ENCODE measurements around the gene ZBTB16. TPM values are rescaled to one million over a fixed set of nuclear protein-coding genes. Genes with fewer than 3 reads are reported as not detected.

ZBTB16 gene
- total and polyA plus RNA-seq, 5 donors, result 49.8 to 89.7 (median 75.5) TPM

DNA sequence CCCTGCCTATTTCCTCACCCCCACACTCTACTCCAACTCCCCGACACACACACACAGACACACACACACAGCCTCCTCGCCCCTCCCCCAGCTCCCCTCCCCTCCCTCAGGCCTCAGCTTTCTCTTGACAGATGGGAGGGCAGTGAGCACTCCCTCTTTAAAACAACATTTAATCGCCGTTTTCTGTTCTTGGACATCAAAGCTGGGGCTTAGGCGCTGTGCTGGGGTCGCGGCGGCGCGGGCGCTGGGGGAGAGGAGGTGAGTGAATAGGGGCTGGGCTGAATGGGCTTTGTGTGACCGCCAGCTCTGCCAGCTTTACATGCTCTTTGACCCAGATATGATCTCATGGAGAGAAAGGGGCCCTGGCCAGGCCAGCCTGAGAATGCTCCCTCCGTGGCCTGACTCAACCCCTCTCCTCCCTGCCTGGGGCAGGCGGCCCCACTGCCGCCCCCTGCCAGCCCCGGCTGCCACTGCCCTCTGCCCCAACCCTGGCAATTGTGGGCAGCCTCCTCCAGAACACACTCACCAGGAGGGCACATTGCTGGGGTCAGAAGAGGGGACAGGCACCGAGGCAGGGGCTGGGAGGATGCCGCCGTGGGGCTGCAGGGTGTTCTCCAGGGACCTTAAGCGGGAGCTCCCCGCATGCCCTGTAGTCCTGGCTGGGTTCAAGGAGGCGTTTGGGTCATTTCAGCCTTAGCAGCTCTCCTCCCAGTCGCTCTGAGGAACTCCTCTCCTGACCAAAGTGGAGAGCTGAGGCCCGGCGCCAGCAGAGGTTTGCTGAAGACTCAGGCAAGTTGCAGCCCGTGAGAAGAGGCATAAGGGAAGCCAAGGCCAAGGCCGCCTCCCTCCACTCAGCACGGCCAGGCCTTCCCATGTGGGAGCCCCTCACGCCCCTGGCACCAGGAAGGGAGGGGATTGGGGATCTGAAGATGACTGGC lies 198.4 kb downstream of the ZBTB16 start:
- DNase-seq (peak; percentile 68 to 91 (median 82)), ATAC-seq (peak; percentile 38 to 61)
- no peaks in the 10 kb centered on the region for H3K27me3 ChIP-seq (ENCODE audit: control insufficient read depth, insufficient read depth)
- no peaks in the 10 kb centered on the region for H3K9me3 ChIP-seq (ENCODE audit: control insufficient read depth, low read length)
- peak overlapping the region; percentile 74 for H3K27ac ChIP-seq (ENCODE audit: low read length)
- no peak overlapping the region for H3K4me3 ChIP-seq (ENCODE audit: low read length)
- intact Hi-C loops (cut with DNase I), result loop anchor here (5.0 to 10.0 kb wide), 3 partner anchors 53 to 221 kb away; no protein-coding TSS in a partner anchor
- WGBS, result 41% methylated on average over 29 of the region's 29 CpGs
- H3K4me1 ChIP-seq (ENCODE audit: control insufficient read depth, insufficient read depth, low read length), result peaks cover 15% of the 10 kb centered on the region

DNA sequence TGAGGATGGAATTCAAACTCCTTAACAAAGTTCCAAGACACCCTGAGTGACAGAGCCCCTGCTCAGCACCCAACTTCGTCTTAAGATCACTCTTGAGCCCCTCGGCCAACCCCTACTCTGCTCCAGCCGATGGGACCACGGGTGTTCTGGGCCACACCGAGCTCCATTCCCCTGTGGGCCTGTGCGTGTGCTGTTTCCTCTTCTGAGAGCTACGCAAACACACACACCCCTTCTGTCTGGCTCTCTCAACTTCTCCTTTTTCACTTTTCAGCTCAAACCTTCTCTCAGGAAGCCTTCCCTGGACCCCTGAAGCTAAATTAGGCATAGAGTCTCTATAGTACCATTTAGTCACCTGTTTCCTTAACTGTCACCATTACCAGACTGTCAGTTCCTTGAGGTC lies 199.2 kb downstream of the ZBTB16 start:
- WGBS, result 52% methylated on average over 7 of the region's 7 CpGs
- Histone ChIP-seq H3K4me1 (ENCODE audit: control insufficient read depth, insufficient read depth, low read length) (peaks cover 15% of the 10 kb centered on the region), H3K27me3 (ENCODE audit: control insufficient read depth, insufficient read depth) (no peaks in the 10 kb centered on the region), H3K9me3 (ENCODE audit: control insufficient read depth, low read length) (no peaks in the 10 kb centered on the region), H3K4me3 (ENCODE audit: low read length) (no peak overlapping the region), H3K27ac (ENCODE audit: low read length) (peak overlapping the region; percentile 74)
- ATAC-seq (peak; percentile 9 to 13), DNase-seq (peak in 1 of 3 donors; percentile 71)
- intact Hi-C loops (cut with DNase I), result loop anchor here (5.0 to 10.0 kb wide), 3 partner anchors 54 to 221 kb away; no protein-coding TSS in a partner anchor

DNA sequence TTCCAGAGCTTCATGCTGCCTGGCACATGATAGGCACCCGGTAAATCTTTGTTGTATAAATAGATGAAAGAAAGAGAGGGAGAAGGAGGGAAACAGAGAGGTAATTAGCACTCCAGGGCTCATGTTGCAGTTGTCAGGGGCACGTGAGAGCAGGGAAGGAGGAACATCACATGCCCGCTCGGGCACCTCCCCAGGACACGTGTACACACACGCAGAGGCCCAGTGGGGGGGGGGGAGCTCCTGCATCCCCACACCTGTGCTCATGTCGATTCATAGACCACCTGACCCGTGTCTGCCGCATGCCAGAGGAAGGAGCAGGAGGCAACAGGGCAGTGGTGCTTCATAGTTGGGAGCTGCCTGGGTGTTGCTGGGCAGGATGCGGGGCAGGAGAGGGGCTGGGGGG lies 199.6 kb downstream of the ZBTB16 start:
- Histone ChIP-seq H3K4me1 (ENCODE audit: control insufficient read depth, insufficient read depth, low read length) (peaks cover 15% of the 10 kb centered on the region), H3K9me3 (ENCODE audit: control insufficient read depth, low read length) (no peaks in the 10 kb centered on the region), H3K4me3 (ENCODE audit: low read length) (no peak overlapping the region), H3K27me3 (ENCODE audit: control insufficient read depth, insufficient read depth) (no peaks in the 10 kb centered on the region), H3K27ac (ENCODE audit: low read length) (peak overlapping the region; percentile 74)
- ATAC-seq (peak; percentile 3 to 5), DNase-seq (peak; percentile 41 to 86 (median 70))
- WGBS, result 52% methylated on average over 10 of the region's 10 CpGs
- intact Hi-C loops (cut with DNase I), result loop anchor here (5.0 to 10.0 kb wide), 3 partner anchors 54 to 222 kb away; no protein-coding TSS in a partner anchor

DNA sequence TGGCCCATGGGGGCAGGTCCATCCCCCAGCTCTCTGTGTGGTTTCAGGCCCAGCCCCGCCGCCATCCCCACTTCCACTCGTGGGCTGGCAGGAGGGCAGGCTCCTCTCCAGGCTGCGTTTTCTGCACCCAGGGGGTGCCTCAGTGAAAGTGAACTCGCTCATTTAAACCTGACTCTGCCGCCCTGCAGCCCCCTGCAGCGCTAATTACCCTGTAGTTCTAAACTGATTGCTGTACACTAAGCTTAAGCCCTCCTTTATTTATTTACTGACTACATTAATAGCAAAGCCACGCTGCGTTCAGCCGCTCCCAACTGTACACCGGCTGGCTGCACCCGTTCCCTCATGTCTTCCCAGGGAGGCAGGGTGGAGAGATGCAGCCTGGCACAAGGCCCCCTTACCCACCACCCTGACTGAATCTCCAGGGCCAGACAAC lies 200.1 kb downstream of the ZBTB16 start:
- Histone ChIP-seq H3K4me3 (ENCODE audit: low read length) (no peak overlapping the region), H3K27me3 (ENCODE audit: control insufficient read depth, insufficient read depth) (no peaks in the 10 kb centered on the region), H3K9me3 (ENCODE audit: control insufficient read depth, low read length) (no peaks in the 10 kb centered on the region), H3K27ac (ENCODE audit: low read length) (peak overlapping the region; percentile 13), H3K4me1 (ENCODE audit: control insufficient read depth, insufficient read depth, low read length) (peaks cover 15% of the 10 kb centered on the region)
- peak in 1 of 3 donors; percentile 81 for DNase-seq
- peak in 1 of 2 donors; percentile 1 for ATAC-seq
- intact Hi-C loops (cut with DNase I), result loop anchor here (5.0 to 10.0 kb wide), 3 partner anchors 55 to 222 kb away; no protein-coding TSS in a partner anchor
- 83% methylated on average over 12 of the region's 12 CpGs for WGBS

DNA sequence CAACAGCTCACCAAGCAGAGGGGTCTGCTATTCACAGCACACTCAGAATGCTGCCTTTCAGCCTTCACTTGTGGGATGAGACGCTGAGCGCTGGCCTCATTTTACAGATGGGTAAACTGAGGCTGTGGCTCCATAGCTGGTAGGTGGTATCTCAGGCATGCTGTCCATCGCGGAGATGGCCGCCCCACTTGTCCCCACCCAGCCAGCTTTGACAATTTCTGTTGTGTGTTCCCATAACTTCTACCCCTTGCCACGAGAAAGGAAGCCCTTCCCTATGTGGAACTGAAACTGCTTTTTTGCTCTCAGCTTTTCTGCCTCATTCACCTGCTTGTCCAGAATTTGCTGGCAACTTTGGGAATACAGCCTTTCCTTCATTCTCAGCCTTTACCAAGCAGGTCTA lies 200.6 kb downstream of the ZBTB16 start:
- Histone ChIP-seq H3K27ac (ENCODE audit: low read length) (peak overlapping the region; percentile 13), H3K4me1 (ENCODE audit: control insufficient read depth, insufficient read depth, low read length) (peaks cover 15% of the 10 kb centered on the region), H3K27me3 (ENCODE audit: control insufficient read depth, insufficient read depth) (no peaks in the 10 kb centered on the region), H3K9me3 (ENCODE audit: control insufficient read depth, low read length) (no peaks in the 10 kb centered on the region), H3K4me3 (ENCODE audit: low read length) (no peak overlapping the region)
- 83% methylated on average over 6 of the region's 6 CpGs for WGBS
- ATAC-seq (no peak), DNase-seq (peak in 1 of 3 donors; percentile 65)
- intact Hi-C loops (cut with DNase I), result loop anchor here (2.0 to 10.0 kb wide), 7 partner anchors 223 to 363 kb away; partner anchors contain the start of gene HTR3B (in 1 of the 4)

DNA sequence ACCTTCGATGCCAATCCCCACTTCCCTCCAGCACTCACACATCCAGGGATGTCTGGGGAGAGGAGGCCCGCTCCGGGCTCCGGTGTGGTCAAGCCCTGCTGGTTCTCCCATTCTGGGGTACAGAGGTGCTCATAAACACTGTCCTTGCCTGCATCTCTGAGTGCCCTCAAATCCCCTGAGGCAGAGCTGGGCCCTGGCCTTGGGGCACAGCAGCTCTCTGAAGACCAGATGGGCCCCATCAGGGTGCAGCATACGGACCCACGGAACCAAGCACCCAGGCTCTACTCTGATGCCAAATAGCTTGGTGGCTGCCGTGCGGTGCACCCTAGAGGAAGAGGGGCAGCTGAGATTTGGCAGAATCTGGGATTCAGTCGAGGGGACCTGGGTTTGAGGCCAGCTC lies 201.0 kb downstream of the ZBTB16 start:
- Histone ChIP-seq H3K27ac (ENCODE audit: low read length) (peak overlapping the region; percentile 13), H3K9me3 (ENCODE audit: control insufficient read depth, low read length) (no peaks in the 10 kb centered on the region), H3K27me3 (ENCODE audit: control insufficient read depth, insufficient read depth) (no peaks in the 10 kb centered on the region), H3K4me1 (ENCODE audit: control insufficient read depth, insufficient read depth, low read length) (peaks cover 15% of the 10 kb centered on the region), H3K4me3 (ENCODE audit: low read length) (no peak overlapping the region)
- WGBS, result 55% methylated on average over 9 of the region's 9 CpGs
- ATAC-seq (peak; percentile 3 to 7), DNase-seq (peak in 1 of 3 donors; percentile 72)
- intact Hi-C loops (cut with DNase I), result loop anchor here (2.0 to 10.0 kb wide), 7 partner anchors 223 to 364 kb away; partner anchors contain the start of gene HTR3B (in 1 of the 4)

DNA sequence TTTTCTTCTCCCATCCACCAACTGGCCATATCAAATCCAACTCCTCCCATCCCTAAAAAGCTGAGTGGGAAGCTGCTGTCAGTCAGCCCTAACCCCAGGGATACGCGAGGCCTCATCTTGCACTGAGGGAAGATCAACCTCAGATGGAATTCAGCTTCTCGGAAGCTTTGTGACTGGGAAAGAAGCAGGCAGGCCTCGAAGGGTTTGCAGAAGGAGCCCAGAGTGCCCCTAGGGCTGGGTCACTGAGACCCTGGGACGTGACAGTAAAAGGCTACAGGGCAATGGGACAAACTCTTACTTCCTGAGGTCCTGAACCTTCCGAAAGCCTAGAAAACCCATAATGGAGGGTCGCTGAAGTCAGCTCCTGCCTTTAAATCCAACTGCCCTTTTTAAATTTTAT lies 202.3 kb downstream of the ZBTB16 start:
- H3K4me1 ChIP-seq (ENCODE audit: control insufficient read depth, insufficient read depth, low read length), result peaks cover 11% of the 10 kb centered on the region
- WGBS, result 75% methylated on average over 7 of the region's 7 CpGs
- H3K4me3 ChIP-seq (ENCODE audit: low read length), result no peak overlapping the region
- DNase-seq, result peak in 1 of 3 donors; percentile 47
- no peak overlapping the region for H3K27ac ChIP-seq (ENCODE audit: low read length)
- intact Hi-C loops (cut with DNase I), result loop anchor here (2.0 to 10.0 kb wide), 8 partner anchors 224 to 365 kb away; partner anchors contain the start of gene HTR3B (in 1 of the 4)
- ATAC-seq, result no peak
- no peaks in the 10 kb centered on the region for H3K9me3 ChIP-seq (ENCODE audit: control insufficient read depth, low read length)
- no peaks in the 10 kb centered on the region for H3K27me3 ChIP-seq (ENCODE audit: control insufficient read depth, insufficient read depth)

DNA sequence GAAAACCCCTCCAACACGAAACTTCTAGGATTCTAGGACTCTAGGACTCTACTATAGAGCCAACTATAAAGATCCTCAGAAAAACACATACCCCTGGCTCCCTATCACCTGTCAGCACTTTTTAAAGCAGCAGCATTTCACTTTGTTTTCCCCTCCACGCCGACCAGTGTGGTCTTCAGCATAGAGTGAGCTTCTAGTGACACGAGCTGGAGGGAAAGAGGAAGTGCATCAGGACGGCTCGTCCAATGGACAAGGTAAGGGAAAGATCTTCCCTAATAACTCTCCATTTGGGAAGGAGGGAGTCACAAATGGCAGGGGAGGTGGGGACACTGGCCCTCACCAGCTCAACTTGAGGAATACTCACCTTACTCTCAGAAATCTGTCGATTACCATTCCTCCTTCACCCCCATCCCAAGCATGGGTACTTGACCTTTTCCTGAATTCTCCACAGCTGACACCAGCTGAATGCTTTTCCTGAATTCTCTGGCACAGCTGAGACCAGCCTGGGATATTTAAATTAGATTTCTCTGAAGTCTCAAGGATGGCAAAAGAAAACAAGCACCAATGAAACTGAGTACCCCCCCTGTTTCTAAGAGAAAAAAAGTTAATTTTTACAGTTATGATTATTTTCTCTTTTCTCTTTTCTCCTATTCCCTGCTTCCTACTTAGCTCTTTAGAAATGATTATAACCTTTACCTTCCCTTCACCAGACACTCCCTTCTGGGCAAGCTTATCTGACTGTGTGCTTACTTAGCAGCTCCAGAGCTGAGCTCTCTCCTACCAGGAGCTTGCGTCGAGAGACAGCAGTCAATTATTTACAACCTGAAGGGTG lies 203.4 kb downstream of the ZBTB16 start:
- H3K27ac ChIP-seq (ENCODE audit: low read length), result no peak overlapping the region
- no peaks in the 10 kb centered on the region for H3K27me3 ChIP-seq (ENCODE audit: control insufficient read depth, insufficient read depth)
- intact Hi-C loops (cut with DNase I), result loop anchor here in 3 of 4 donors (2.0 to 10.0 kb wide), 7 partner anchors 226 to 366 kb away; partner anchors contain the start of gene HTR3B (in 1 of the 3)
- ATAC-seq (peak; percentile 3 to 44), DNase-seq (peak in 1 of 3 donors; percentile 55)
- no peaks in the 10 kb centered on the region for H3K9me3 ChIP-seq (ENCODE audit: control insufficient read depth, low read length)
- peaks cover 11% of the 10 kb centered on the region for H3K4me1 ChIP-seq (ENCODE audit: control insufficient read depth, insufficient read depth, low read length)
- H3K4me3 ChIP-seq (ENCODE audit: low read length), result no peak overlapping the region
- WGBS, result 16% methylated on average over 9 of the region's 9 CpGs

DNA sequence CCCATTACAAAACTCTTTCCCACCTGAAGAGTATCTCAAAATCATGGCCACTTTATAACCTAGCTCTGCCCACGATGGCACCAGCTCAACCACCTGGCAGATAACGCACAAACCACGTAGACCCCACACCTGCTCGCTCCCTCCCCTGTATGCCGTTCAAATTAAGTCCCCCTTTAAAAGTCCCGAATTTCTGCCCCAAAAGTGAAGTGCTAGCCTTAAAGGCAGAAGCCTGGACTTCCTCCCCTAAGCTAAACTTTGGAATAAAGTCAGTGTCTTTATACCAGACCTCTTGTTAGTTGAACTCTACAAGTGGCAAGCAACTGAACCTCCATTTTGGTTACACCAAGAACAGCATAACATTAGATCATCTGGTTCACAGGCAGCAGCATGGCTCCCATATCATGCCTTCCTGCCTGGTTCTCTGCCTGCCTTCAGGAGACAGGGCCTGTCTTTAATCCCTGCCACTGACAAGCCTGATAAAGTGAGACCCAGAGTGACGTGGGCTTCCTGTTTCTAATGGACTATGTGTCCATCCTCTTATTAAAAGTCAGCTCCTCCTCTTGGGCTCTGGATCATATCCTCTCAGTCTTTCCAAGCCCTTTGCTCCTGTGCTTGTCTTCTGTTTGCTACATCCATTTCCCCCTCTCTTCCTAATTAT lies 204.1 kb downstream of the ZBTB16 start:
- Histone ChIP-seq H3K9me3 (ENCODE audit: control insufficient read depth, low read length) (no peaks in the 10 kb centered on the region), H3K4me3 (ENCODE audit: low read length) (no peak overlapping the region), H3K27ac (ENCODE audit: low read length) (no peak overlapping the region), H3K27me3 (ENCODE audit: control insufficient read depth, insufficient read depth) (no peaks in the 10 kb centered on the region), H3K4me1 (ENCODE audit: control insufficient read depth, insufficient read depth, low read length) (peaks cover 7% of the 10 kb centered on the region)
- intact Hi-C loops (cut with DNase I), result loop anchor here in 3 of 4 donors (2.0 to 10.0 kb wide), 7 partner anchors 226 to 367 kb away; partner anchors contain the start of gene HTR3B (in 1 of the 3)
- no peak for DNase-seq
- 78% methylated on average over 7 of the region's 7 CpGs for WGBS
- ATAC-seq, result peak in 1 of 2 donors; percentile 20

DNA sequence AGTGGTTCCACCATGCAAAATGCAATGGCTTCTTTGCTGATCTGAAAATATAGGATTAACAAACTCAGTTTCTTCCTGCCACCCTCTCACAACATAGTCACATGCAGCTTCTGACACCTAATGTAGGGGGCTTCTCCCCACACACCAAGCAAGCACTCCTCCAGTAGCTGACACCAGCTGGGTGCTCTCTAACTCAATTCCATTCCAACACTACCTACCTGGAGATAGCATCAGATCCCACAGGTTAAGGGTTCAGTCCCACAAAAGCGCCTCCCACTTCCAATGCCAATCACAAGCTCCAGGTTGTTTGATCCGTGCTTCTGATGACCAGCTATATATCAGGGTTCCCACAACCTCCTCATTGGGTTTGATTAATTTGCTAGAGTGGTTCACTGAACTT lies 204.9 kb downstream of the ZBTB16 start:
- DNase-seq (no peak), ATAC-seq (no peak)
- intact Hi-C loops (cut with DNase I), result loop anchor here in 3 of 4 donors (5.0 to 10.0 kb wide), 4 partner anchors 227 to 367 kb away; partner anchors contain the start of gene HTR3B (in 1 of the 3)
- Histone ChIP-seq H3K9me3 (ENCODE audit: control insufficient read depth, low read length) (no peaks in the 10 kb centered on the region), H3K27ac (ENCODE audit: low read length) (no peak overlapping the region), H3K27me3 (ENCODE audit: control insufficient read depth, insufficient read depth) (no peaks in the 10 kb centered on the region), H3K4me1 (ENCODE audit: control insufficient read depth, insufficient read depth, low read length) (peaks cover 7% of the 10 kb centered on the region), H3K4me3 (ENCODE audit: low read length) (no peak overlapping the region)
- WGBS, result 93% methylated on average over 2 of the region's 2 CpGs
